ENCODE data around the gene NECAB2.

DNA sequence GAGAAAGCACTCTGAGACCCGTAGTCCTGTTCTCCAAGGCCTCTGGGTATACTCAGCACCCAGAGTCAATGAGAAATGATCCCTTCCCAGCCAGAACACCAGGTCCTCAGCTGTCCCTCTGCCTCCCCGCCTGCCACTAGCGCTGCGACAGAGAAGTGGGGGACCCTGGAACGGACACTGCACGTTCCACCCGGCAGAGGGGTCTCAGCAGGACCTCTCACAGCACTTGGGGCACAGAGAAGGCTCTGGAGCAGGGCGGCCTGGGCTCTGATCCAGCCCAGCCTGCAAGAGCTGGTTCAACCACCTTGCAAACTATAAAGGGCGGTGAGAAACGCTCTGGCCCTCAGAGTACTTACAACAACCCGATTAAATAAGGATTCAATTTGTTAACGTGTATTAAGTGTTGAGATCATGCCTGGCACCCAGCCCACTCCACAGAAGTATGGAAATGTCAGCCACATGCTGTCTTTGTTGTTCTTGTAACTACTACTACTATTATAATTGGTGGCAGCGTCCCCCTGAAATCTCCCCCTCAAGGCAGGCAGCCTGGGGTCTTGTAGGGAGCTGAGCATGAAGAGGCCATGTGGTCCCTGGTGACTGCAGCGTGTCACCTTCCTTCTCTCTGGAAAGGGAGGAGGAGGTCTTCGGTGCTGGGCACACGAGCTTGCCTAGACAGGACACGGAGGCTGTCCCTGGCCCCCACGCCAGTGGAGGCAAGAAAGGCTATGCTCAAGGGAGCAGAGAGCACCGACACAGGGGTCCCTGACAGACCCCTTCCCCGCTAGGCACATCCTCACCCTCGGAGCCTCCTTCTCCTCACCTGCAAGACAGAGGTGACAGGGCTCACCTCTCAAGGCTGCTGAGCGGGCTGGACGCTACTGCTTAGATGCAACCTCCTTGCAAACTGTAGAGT is 12.6 kb upstream of the NECAB2 start:
- no peak for TF ChIP-seq CTCF (IDR thresholded peaks at IDR 0.05; ENCODE audit: insufficient read depth, low read length)
- TF ChIP-seq, protein P1, sequence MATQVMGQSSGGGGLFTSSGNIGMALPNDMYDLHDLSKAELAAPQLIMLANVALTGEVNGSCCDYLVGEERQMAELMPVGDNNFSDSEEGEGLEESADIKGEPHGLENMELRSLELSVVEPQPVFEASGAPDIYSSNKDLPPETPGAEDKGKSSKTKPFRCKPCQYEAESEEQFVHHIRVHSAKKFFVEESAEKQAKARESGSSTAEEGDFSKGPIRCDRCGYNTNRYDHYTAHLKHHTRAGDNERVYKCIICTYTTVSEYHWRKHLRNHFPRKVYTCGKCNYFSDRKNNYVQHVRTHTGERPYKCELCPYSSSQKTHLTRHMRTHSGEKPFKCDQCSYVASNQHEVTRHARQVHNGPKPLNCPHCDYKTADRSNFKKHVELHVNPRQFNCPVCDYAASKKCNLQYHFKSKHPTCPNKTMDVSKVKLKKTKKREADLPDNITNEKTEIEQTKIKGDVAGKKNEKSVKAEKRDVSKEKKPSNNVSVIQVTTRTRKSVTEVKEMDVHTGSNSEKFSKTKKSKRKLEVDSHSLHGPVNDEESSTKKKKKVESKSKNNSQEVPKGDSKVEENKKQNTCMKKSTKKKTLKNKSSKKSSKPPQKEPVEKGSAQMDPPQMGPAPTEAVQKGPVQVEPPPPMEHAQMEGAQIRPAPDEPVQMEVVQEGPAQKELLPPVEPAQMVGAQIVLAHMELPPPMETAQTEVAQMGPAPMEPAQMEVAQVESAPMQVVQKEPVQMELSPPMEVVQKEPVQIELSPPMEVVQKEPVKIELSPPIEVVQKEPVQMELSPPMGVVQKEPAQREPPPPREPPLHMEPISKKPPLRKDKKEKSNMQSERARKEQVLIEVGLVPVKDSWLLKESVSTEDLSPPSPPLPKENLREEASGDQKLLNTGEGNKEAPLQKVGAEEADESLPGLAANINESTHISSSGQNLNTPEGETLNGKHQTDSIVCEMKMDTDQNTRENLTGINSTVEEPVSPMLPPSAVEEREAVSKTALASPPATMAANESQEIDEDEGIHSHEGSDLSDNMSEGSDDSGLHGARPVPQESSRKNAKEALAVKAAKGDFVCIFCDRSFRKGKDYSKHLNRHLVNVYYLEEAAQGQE (IDR thresholded peaks at IDR 0.05; ENCODE audit: insufficient replicate concordance, low read depth) = no peak
- no peak for TF ChIP-seq GABPA (IDR thresholded peaks at IDR 0.05; ENCODE audit: low read depth)
